OCI-LY1 (cell line): Measurements from ENCODE around the gene WNK1.

Experiments used
- H2AFZ ChIP-seq: fragments of 200-600 bp; sonication (generic), shearing (Covaris generic); 2 replicates; pipeline ENCODE4 v1.6.0; 2014; ENCODE audit warnings: antibody characterized with exemption, mild to moderate bottlenecking, low read length
- H3F3A ChIP-seq: fragments of 200-600 bp; sonication (generic), shearing (Covaris generic); 2 replicates; pipeline ENCODE4 v1.6.0; 2014; ENCODE audit warnings: mild to moderate bottlenecking, antibody characterized with exemption, low read length, moderate library complexity; ENCODE audit not compliant: insufficient read depth
- H3K27ac ChIP-seq: fragments of 200-600 bp; sonication (generic); 2 replicates; pipeline ENCODE4 v1.5.1; 2014; ENCODE audit warnings: low read length, mixed run types, mild to moderate bottlenecking, low read depth; ENCODE audit not compliant: poor library complexity, severe bottlenecking
- H3K27me3 ChIP-seq: fragments of 200-600 bp; sonication (generic); 2 replicates; pipeline ENCODE4 v1.6.0; 2014; ENCODE audit warnings: antibody characterized with exemption, mild to moderate bottlenecking, low read length, moderate library complexity; ENCODE audit not compliant: insufficient read depth
- H3K36me3 ChIP-seq: fragments of 200-600 bp; sonication (generic); 2 replicates; pipeline ENCODE4 v1.6.1; 2014; ENCODE audit warnings: mild to moderate bottlenecking, antibody characterized with exemption, low read length, moderate library complexity, mixed read lengths; ENCODE audit not compliant: insufficient read depth
- H3K4me1 ChIP-seq: fragments of 200-600 bp; sonication (generic); 2 replicates; pipeline ENCODE4 v1.5.1; 2014; ENCODE audit warnings: mild to moderate bottlenecking, low read length, moderate library complexity; ENCODE audit not compliant: insufficient read depth, severe bottlenecking
- H3K4me2 ChIP-seq: fragments of 200-600 bp; sonication (generic), shearing (Covaris generic); 2 replicates; pipeline ENCODE4 v1.6.1; 2014; ENCODE audit warnings: low read length
- H3K4me3 ChIP-seq: fragments of 200-600 bp; sonication (generic); 2 replicates; pipeline ENCODE4 v1.5.1; 2014; ENCODE audit warnings: low read length, low read depth, mild to moderate bottlenecking, mixed read lengths; ENCODE audit not compliant: poor library complexity, severe bottlenecking
- H3K79me2 ChIP-seq: fragments of 200-600 bp; shearing (Covaris generic); 2 replicates; pipeline ENCODE4 v1.6.1; 2016; ENCODE audit warnings: mixed run types, low read length, mixed read lengths; ENCODE audit not compliant: insufficient read depth
- H3K9ac ChIP-seq: fragments of 200-600 bp; sonication (generic), shearing (Covaris generic); 2 replicates; pipeline ENCODE4 v1.6.1; 2014; ENCODE audit warnings: mild to moderate bottlenecking, low read length, mixed read lengths
- H3K9me2 ChIP-seq: fragments of 200-600 bp; sonication (generic), shearing (Covaris generic); 2 replicates; pipeline ENCODE4 v1.6.1; 2014; ENCODE audit warnings: low read depth, mild to moderate bottlenecking, low read length, mixed read lengths
- H3K9me3 ChIP-seq: fragments of 200-600 bp; shearing (Covaris generic); 2 replicates; pipeline ENCODE4 v1.6.1; 2014; ENCODE audit warnings: low read length, mixed read lengths
- H4K20me1 ChIP-seq: fragments of 200-600 bp; sonication (generic), shearing (Covaris generic); 2 replicates; pipeline ENCODE4 v1.6.0; 2016; ENCODE audit warnings: mild to moderate bottlenecking, low read length; ENCODE audit not compliant: insufficient read depth
- EZH2 ChIP-seq: fragments of 200-600 bp; sonication (generic), shearing (Covaris generic); IDR thresholded peaks from 2 replicates; pipeline ENCODE4 v1.8.0; 2017; ENCODE audit warnings: borderline replicate concordance, mixed run types, mild to moderate bottlenecking, antibody characterized with exemption, low read length, moderate library complexity, mixed read lengths
- TF ChIP-seq, protein P1 (sequence below): fragments of 200-600 bp; sonication (generic), shearing (Covaris generic); IDR thresholded peaks from 2 replicates; pipeline ENCODE4 v1.5.1; 2017; ENCODE audit warnings: mild to moderate bottlenecking, antibody characterized with exemption, low read length, moderate library complexity, mixed read lengths

Gene WNK1

DNA sequence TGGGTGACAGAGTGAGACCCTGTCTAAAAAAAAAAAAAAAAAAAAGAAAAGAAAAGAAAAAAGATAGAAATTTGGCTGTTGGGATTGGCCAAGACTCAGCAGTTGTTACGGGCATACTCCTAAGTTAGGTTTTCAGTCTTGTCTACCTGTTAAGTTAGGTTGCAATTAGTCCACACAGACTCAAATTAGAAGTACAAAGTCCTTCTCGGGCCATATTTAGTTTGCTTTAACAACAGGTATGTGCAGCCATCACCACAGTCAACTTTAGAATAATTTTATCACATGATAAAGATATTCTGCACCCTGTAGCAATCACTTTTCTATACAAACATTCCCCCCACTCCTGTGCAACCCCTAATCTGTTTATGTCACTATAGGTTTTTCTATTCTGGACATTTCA, 85.2 kb downstream of the WNK1 start:
- H3K27ac ChIP-seq = no peak overlapping the region
- no peaks in the 10 kb centered on the region for H3K79me2 ChIP-seq
- H3K9me2 ChIP-seq = no peaks in the 10 kb centered on the region
- no peaks in the 10 kb centered on the region for H4K20me1 ChIP-seq
- H3K9me3 ChIP-seq = no peaks in the 10 kb centered on the region
- H3F3A ChIP-seq = no peaks in the 10 kb centered on the region
- H3K27me3 ChIP-seq = no peaks in the 10 kb centered on the region
- no peak overlapping the region for H2AFZ ChIP-seq
- no peak overlapping the region for H3K4me3 ChIP-seq
- no peak overlapping the region for H3K4me2 ChIP-seq
- no peaks in the 10 kb centered on the region for H3K4me1 ChIP-seq
- H3K9ac ChIP-seq = no peak overlapping the region
- TF ChIP-seq, protein P1, sequence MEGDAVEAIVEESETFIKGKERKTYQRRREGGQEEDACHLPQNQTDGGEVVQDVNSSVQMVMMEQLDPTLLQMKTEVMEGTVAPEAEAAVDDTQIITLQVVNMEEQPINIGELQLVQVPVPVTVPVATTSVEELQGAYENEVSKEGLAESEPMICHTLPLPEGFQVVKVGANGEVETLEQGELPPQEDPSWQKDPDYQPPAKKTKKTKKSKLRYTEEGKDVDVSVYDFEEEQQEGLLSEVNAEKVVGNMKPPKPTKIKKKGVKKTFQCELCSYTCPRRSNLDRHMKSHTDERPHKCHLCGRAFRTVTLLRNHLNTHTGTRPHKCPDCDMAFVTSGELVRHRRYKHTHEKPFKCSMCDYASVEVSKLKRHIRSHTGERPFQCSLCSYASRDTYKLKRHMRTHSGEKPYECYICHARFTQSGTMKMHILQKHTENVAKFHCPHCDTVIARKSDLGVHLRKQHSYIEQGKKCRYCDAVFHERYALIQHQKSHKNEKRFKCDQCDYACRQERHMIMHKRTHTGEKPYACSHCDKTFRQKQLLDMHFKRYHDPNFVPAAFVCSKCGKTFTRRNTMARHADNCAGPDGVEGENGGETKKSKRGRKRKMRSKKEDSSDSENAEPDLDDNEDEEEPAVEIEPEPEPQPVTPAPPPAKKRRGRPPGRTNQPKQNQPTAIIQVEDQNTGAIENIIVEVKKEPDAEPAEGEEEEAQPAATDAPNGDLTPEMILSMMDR = no peak
- TF ChIP-seq EZH2 = no peak
- H3K36me3 ChIP-seq = peaks cover 48% of the 10 kb centered on the region

DNA sequence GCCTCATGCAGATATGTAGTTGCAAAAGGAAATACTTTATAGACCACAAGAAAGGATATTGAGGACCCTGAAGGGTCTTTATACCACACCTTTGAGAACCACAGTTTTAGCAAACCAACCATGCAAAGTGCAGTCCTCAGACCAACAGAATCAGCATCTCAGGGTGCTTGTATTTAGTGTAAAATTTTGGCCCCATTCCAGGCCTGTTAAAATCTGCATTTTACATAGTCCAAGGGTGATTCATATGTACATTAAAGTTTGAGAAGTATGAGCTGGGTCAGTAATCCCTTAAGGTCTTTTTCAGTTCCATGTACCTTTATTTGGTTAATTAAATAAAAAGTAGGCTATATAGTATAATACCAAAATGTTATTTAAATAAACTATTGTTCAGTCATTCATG, 91.2 kb downstream of the WNK1 start:
- H3K9ac ChIP-seq = no peak overlapping the region
- H3K36me3 ChIP-seq = peaks cover 43% of the 10 kb centered on the region
- no peak overlapping the region for H3K4me2 ChIP-seq
- no peak overlapping the region for H3K4me3 ChIP-seq
- H3F3A ChIP-seq = peaks cover 2% of the 10 kb centered on the region; the same call in 1 of the 2 replicates
- TF ChIP-seq, protein P1 = no peak
- TF ChIP-seq EZH2 = no peak
- H3K79me2 ChIP-seq = no peaks in the 10 kb centered on the region
- no peak overlapping the region for H2AFZ ChIP-seq
- H3K27me3 ChIP-seq = no peaks in the 10 kb centered on the region
- H3K4me1 ChIP-seq = no peaks in the 10 kb centered on the region
- H3K9me3 ChIP-seq = no peaks in the 10 kb centered on the region
- no peaks in the 10 kb centered on the region for H4K20me1 ChIP-seq
- H3K27ac ChIP-seq = no peak overlapping the region
- H3K9me2 ChIP-seq = no peaks in the 10 kb centered on the region

DNA sequence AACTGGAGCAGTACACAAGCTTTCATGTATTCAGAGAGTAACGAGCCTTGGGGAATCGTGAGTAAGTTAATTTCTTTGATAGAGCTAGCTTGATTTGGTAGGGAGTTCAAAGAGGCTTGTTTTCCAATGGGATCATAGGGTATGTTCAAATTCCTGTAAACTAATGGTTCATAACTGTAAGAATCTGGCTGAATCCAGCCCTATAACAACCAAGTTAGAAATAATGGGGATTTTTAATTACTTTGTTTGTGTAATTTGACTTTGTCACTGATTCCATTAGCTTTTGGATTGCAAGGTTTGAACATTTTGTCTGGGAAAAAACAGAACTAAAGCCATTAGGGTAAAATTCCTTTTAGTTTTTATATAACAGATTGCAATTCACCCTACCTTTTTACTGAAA, 94.0 kb downstream of the WNK1 start:
- no peak overlapping the region for H3K9ac ChIP-seq

More for the DNA sequence above, 94.0 kb downstream of the WNK1 start:
- TF ChIP-seq, protein P1 = no peak
- TF ChIP-seq EZH2 = no peak
- Histone ChIP-seq H4K20me1 (no peaks in the 10 kb centered on the region), H3K9me3 (no peaks in the 10 kb centered on the region), H3K27ac (no peak overlapping the region), H3K36me3 (peaks cover 35% of the 10 kb centered on the region), H3K27me3 (no peaks in the 10 kb centered on the region), H3K4me3 (no peak overlapping the region), H3K79me2 (0 out of 2 replicates have a peak, but pooled peaks cover 6% of the 10 kb centered on the region), H3K9me2 (no peaks in the 10 kb centered on the region), H3K4me1 (no peaks in the 10 kb centered on the region), H3K4me2 (no peak overlapping the region), H2AFZ (no peak overlapping the region), H3F3A (peaks cover 2% of the 10 kb centered on the region; the same call in 1 of the 2 replicates)
